Measurements from ENCODE around the gene PIEZO2.
"Not testable (repeated sequence)": the region's sequence is repeated elsewhere in the genome, so short reads cannot be mapped to it uniquely, and the experiment has no call there.

PIEZO2 gene

GRCh38 chr18:10923551-10924070, 225.8 kb downstream of the PIEZO2 start:
- no peak for DNase-seq

DNA sequence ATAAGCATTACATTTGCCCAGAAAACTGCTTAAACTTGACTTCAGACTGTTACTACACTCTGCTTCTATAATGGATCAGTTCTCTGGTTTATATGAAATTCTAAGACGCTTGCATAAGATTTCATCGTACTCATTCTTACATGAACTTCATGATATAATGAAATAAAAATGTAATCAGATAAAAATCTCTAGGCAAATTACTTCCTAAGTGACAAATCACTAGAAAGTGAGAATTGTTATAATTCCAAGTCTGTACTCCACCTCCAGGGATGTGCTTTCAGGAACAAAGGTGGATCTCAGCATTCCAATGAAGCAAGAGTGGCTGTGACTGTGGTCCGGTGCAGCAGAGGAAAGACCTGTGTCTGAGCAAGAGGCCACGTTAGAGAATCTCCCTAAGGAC, 226.2 kb downstream of the PIEZO2 start:
- no peak for DNase-seq

- not testable (repeated sequence) for DNase-seq
Observed at GRCh38 chr18:10922712-10923111, 226.7 kb downstream of the PIEZO2 start.

DNA sequence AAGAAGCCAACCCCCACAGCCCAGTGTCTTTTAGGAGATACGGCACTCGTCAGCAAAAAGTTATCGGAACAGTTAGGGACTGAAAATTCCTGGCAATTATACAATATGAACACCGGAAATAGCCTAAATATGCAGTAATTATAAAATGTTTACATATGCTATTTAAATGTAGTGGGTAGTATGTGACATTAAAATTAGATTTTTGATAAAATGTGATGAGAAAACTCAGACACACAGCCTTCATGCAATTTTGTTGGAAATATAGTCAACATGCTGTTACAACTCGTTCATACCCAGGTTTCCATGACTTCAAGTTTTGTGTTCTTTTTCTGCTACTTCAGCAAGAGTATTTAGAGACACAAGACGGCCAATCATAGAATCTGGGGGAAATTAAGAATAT, 229.1 kb downstream of the PIEZO2 start:
- DNase-seq = not testable (repeated sequence)

GRCh38 chr18:10919851-10920250, 229.5 kb downstream of the PIEZO2 start:
- no peak for DNase-seq

- DNase-seq = no peak
Observed at GRCh38 chr18:10916865-10917264, 232.5 kb downstream of the PIEZO2 start.

GRCh38 chr18:10916387-10916786, 233.0 kb downstream of the PIEZO2 start:
- no peak for DNase-seq

DNA sequence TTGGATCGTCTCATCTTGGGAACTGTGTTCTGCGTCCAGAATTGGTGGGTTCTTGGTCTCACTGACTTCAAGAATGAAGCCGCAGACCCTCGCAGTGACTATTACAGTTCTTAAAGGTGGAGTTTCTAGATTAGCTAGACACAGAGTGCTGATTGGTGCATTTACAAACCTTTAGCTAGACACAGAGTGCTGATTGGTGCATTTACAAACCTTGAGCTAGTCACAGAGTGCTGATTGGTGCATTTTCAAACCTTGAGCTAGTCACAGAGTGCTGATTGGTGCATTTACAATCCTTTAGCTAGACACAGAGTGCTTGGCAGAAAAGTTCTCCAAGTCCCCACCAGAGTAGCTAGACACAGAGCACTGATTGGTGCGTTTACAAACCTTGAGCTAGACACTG, 233.6 kb downstream of the PIEZO2 start:
- not testable (repeated sequence) for DNase-seq

- not testable (repeated sequence) for DNase-seq
Observed at GRCh38 chr18:10914610-10915009, 234.8 kb downstream of the PIEZO2 start.

DNA sequence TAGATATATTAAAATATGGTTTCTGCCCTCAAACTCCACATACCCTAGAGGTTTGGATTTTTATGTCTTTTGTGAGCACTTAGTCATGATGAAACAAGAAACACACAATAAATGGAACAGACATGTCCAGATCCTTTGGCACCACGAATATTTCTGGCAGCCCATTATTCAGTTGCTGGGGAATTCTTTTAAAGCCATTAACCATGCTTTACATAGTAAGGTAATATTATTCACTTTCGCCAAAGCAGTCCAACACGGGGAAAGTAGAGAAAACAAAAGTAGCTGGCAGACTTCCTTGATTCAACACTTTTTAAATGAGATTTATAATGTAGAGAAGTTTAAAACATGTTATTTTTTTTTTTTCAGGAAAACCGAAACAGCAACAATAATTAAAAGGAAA, 235.4 kb downstream of the PIEZO2 start:
- DNase-seq = peak; percentile 37

DNA sequence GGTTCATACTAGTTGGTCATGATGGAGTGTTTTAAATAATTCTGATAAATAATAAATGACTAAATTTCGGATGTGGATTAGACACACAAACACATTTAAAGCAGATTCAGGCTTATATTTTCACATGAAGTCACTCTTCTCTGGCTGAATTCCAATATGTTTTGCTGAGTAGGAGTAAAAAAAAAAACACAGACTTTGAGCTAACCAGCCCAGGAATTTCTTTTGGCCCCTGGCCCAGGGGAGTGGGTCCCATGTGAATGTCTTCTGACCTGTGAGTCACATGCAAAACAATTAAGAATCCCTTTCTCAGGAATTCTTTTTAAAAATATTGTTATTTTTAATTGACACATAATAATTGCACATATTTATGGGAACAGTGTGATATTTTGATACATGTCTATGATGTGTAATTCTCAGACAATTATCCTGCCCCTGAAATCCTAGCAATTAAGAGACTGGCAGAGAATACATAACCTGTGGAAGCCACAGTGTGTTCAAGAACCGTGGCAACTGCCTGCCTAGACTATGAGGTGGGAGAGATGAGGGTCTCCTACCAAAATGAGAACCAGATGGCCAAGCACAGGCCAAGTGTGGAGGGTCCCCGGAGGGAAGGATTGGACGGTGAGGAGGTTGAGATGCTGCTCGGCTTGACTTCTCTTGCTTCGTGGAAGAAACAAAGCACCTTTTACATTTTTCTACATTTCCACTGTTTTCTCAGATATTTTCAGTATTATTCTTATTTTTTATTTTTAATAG, 236.4 kb downstream of the PIEZO2 start:
- DNase-seq = peak; percentile 77

DNA sequence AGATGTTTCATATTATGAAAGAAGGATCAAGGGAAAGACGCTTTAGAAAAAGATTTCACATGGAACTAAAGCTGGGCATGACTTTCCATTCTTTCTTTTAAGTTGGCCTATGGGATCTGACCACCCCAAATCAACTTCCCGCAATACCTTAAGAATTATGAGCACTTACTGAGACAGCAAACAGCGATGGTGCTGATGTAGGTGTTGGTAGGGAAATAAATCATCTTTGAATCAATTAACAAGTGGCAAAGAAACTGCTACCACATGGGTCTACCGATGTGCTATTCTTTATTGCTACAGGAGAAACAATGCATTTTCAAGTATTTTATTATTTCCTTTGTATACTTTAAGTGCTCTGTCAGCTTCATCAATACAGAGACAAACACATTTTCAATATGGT, 239.6 kb downstream of the PIEZO2 start:
- DNase-seq = no peak

DNA sequence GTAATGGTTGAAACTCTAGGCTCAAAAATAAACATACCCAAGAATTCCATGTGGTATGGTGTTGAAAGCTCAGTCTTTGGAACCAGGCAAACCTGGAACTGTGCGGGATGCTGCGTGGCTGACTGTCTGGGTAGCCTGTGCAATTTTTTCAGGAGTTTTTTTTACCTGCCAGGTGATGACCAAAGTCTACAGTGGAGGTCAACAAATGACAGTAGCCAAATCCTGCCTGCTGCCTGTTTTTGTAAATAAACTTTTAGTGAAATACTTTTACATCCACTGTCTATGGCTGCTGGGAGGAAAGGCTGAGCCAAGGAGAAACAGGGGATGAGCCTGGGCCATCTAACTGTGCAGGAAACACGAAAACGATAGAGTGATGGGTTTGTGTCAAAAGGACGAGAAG, 240.6 kb downstream of the PIEZO2 start:
- DNase-seq = no peak

GRCh38 chr18:10907749-10908148, 241.6 kb downstream of the PIEZO2 start:
- no peak for DNase-seq

DNA sequence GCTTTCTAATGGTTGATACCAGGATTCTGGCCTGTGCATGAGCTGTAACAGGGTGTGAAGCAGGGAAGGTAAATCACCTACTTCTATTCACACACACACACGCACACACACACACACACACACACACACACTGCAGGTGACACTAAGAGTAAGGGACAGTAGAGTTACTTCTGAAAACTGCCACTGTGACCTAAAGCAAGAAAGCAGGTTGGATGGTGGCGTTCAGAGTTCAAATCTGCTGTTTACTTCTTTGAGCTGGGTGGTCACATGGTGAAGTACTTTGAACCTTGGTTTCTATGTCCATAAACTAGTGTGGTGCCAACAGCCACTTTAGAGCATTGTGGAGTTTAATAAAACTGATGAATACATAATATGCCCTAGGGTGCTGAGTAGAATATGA, 248.0 kb downstream of the PIEZO2 start:
- no peak for DNase-seq

DNA sequence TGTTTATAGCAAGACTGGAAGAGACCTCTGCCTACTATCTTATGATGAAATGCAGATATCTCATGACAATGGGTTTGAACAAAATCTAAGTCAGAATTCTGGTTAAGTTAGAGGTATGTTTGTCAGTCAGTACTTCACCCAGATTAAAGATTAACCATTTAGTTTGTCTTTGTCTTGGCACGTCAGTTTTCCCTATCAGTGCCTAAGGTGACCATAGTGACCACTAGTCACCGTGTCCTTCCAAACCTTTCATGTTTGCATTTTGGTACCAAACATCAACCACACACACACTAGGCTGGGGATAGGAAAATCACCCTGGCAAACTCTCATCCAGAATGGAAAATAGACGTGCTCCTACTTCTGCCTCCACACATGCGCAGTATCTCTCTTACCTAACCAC, 248.9 kb downstream of the PIEZO2 start:
- DNase-seq = no peak

DNA sequence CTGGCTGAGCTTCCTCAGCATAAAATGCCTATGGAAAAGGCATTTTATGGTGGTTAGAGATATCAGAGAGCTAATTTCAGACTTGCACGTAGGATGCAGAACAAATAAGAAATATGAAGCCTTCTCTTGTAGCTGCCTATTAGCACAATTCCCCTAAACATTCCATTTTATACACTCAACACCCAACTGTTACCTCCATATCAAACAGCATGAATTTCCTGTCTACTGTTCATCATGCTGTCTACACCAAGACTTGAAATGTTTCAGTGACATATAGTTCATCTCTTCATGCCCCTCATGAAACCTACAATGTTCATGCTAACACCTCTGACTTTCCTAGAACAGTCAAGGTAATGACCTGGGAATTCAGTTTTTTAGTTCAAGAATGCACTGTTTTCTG, 249.9 kb downstream of the PIEZO2 start:
- no peak for DNase-seq

GRCh38 chr18:10898417-10898974, 250.9 kb downstream of the PIEZO2 start:
- no peak for DNase-seq

DNA sequence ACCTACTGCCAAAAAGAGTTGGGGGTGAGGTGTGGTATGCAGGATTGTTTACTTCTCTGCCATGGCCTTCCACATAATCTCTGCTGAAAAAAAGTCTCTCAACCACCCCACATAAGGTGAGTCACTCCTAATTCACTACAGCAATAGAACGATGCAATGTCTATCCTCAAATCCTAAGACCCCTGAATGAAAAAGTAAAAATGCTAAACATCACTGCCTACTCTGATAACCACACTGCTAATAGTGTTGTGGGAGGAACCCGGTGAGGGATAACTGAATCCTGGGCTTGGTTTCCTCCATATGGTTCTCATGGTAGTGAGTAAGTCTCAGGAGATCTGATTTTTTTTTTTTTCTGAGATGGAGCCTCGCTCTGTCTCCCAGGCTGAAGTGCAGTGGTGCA, 252.5 kb downstream of the PIEZO2 start:
- no peak for DNase-seq

DNA sequence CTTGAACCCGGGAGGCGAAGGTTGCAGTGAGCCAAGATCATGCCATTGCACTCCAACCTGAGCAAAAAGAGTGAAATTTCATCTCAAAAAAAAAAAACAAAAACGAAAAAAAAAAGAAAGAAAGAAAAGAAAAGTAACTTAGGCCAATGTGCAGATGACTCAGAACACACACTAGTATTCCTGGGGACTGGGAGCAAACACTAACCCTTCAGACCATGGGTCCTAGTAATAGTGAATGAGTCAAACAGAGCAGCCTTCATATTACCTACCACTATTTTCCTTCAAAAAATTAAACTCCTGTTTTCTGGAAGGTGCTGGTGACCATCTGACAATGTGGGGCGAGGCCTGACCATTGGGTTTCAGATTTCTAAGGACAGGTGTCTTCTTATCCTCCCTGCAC, 253.4 kb downstream of the PIEZO2 start:
- no peak for DNase-seq

- no peak for DNase-seq
Observed at GRCh38 chr18:10894501-10894900, 254.9 kb downstream of the PIEZO2 start.

DNA sequence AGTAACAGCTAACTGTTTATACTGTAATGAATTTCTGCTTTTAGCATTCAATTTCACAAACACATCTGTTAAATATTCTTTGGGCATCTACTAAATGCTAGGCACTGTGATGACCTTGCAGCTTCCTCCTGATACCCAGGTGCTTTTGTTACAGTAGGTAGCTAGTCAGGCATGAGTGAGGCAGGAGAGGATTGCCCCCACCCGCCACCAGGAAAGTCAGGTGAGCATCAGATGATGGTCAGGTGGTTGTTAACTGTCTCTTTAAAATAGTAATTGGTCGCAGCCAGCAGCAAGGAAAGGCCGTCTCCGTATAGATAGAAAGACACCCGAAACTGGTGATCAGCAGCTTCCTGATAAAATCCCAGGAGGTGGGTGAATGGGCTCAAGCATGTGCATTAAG, 255.6 kb downstream of the PIEZO2 start:
- no peak for DNase-seq

DNA sequence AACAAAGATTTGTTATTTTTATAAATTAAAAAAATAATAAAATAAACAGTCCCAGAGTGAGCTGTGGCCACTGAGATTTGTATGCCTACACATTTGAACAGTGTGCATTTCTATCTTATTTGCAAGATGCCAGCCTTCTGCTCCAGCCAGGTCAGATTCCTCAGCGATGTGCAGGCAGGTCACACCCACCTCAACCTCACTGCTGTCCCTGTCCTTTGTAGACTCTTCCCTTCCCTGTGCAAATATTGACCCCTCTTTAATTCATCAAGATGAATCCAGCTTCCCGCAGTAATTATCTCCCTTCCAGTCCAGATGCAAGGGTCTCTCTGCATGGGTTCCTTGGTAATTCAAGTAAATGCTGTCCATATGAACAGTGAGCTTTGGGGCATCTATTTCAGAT, 256.2 kb downstream of the PIEZO2 start:
- DNase-seq = no peak

- DNase-seq = no peak
Observed at GRCh38 chr18:10892786-10893185, 256.6 kb downstream of the PIEZO2 start.

GRCh38 chr18:10890022-10890421, 259.3 kb downstream of the PIEZO2 start:
- no peak for DNase-seq

All from left hindlimb (tissue), 1 donor.